DMS 273 (cell line): ENCODE results near the gene PEMT.

Experiments used
- DNase-seq: peaks from one replicate; lab custom pipeline; 2025; ENCODE audit not compliant: unreplicated experiment; lab: John Stamatoyannopoulos, UW

Gene PEMT

GRCh38 chr17:17605083-17605728 is 13.7 kb upstream of the PEMT start:
- no peak for DNase-seq

- DNase-seq = no peak
Measured at GRCh38 chr17:17603895-17604225, 12.4 kb upstream of the PEMT start.

GRCh38 chr17:17603178-17603894 is 11.8 kb upstream of the PEMT start:
- no peak for DNase-seq

- no peak for DNase-seq
Measured at GRCh38 chr17:17599965-17600364, 8.5 kb upstream of the PEMT start.

- DNase-seq = no peak
Measured at GRCh38 chr17:17598003-17598402, 6.5 kb upstream of the PEMT start.

GRCh38 chr17:17595755-17596154 is 4.2 kb upstream of the PEMT start:
- DNase-seq = no peak

GRCh38 chr17:17593222-17593620 is 1.7 kb upstream of the PEMT start:
- DNase-seq = no peak

- no peak for DNase-seq
Measured at GRCh38 chr17:17590883-17591354, 589 bp downstream of the PEMT start.

- peak; percentile 24 for DNase-seq
Measured at GRCh38 chr17:17590141-17590751, 1.3 kb downstream of the PEMT start.

GRCh38 chr17:17587614-17588337 is 3.7 kb downstream of the PEMT start:
- DNase-seq = no peak

- no peak for DNase-seq
Measured at GRCh38 chr17:17582372-17582771, 9.1 kb downstream of the PEMT start.

GRCh38 chr17:17581509-17581908 is 10.0 kb downstream of the PEMT start:
- DNase-seq = no peak

GRCh38 chr17:17580662-17581470 is 10.6 kb downstream of the PEMT start:
- peak; percentile 29 for DNase-seq

- no peak for DNase-seq
Measured at GRCh38 chr17:17579691-17580090, 11.8 kb downstream of the PEMT start.

- DNase-seq = no peak
Measured at GRCh38 chr17:17577373-17577772, 14.1 kb downstream of the PEMT start.

- DNase-seq = no peak
Measured at GRCh38 chr17:17576772-17577234, 14.7 kb downstream of the PEMT start.

GRCh38 chr17:17575360-17576251 is 15.9 kb downstream of the PEMT start:
- no peak for DNase-seq

GRCh38 chr17:17573912-17574311 is 17.6 kb downstream of the PEMT start:
- DNase-seq = no peak

- no peak for DNase-seq
Measured at GRCh38 chr17:17572010-17572785, 19.3 kb downstream of the PEMT start.
